NCI-H345 treated with DMSO at 0.1 percent for 48 hours (cell line): ENCODE measurements around the gene RAB6B.

Source experiments
- DNase-seq: peaks from one replicate; lab custom pipeline; 2025; ENCODE audit not compliant: unreplicated experiment; lab: John Stamatoyannopoulos, UW

The RAB6B gene

GRCh38 chr3:133896002-133896761, 500 bp upstream of the RAB6B start:
- DNase-seq: no peak

GRCh38 chr3:133894353-133895207, 1.1 kb downstream of the RAB6B start:
- DNase-seq: no peak

- no peak for DNase-seq
Measured at GRCh38 chr3:133893683-133894352, 1.9 kb downstream of the RAB6B start.

GRCh38 chr3:133892541-133893231, 3.0 kb downstream of the RAB6B start:
- DNase-seq: no peak

GRCh38 chr3:133891662-133892378, 3.9 kb downstream of the RAB6B start:
- DNase-seq: no peak

- no peak for DNase-seq
Measured at GRCh38 chr3:133890972-133891644, 4.6 kb downstream of the RAB6B start.

GRCh38 chr3:133890037-133890436, 5.6 kb downstream of the RAB6B start:
- DNase-seq: no peak

- no peak for DNase-seq
Measured at GRCh38 chr3:133888726-133889340, 6.8 kb downstream of the RAB6B start.

GRCh38 chr3:133887803-133888703, 7.6 kb downstream of the RAB6B start:
- DNase-seq: no peak

GRCh38 chr3:133887074-133887802, 8.4 kb downstream of the RAB6B start:
- no peak for DNase-seq

- DNase-seq: no peak
Measured at GRCh38 chr3:133886031-133886722, 9.5 kb downstream of the RAB6B start.

GRCh38 chr3:133884887-133885711, 10.6 kb downstream of the RAB6B start:
- no peak for DNase-seq

GRCh38 chr3:133884054-133884886, 11.4 kb downstream of the RAB6B start:
- DNase-seq: no peak

GRCh38 chr3:133883641-133884040, 12.0 kb downstream of the RAB6B start:
- DNase-seq: no peak

- no peak for DNase-seq
Measured at GRCh38 chr3:133882986-133883586, 12.6 kb downstream of the RAB6B start.
